ENCODE data around the gene SCN8A.

- TF ChIP-seq CTCF (IDR thresholded peaks at IDR 0.05; ENCODE audit: low read length) (no peak), EZH2 (optimal IDR thresholded peaks at IDR 0.05; ENCODE audit: low read depth, low read length) (no peak)
Measured at GRCh38 chr12:51722431-51722830, 131.4 kb downstream of the SCN8A start.

Data from MM.1S (cell line).